ENCODE measurements around the gene SEC23IP.

The SEC23IP gene

GRCh38 chr10:119893074-119893473 is 544 bp downstream of the SEC23IP start:
- Histone ChIP-seq H3K36me3 (replicated peaks; ENCODE audit: insufficient read depth, low read length) (no peaks in the 10 kb centered on the region), H3K79me2 (ENCODE audit: low read length) (peaks cover 55% of the 10 kb centered on the region), H3K9me2 (replicated peaks; ENCODE audit: insufficient read depth, low read length) (no peaks in the 10 kb centered on the region), H2AFZ (ENCODE audit: low read length) (peak overlapping the region; percentile 95), H3K4me2 (ENCODE audit: low read depth, low read length) (peak overlapping the region; percentile 99), H3K9ac (ENCODE audit: low read length) (peak overlapping the region; percentile 90), H4K20me1 (ENCODE audit: insufficient read depth, low read length) (no peaks in the 10 kb centered on the region), H3K27ac (ENCODE audit: low read length) (peak overlapping the region; percentile 13; the same call in 1 of the 2 replicates), H3F3A (ENCODE audit: insufficient read depth, low read length) (no peaks in the 10 kb centered on the region), H3K4me3 (ENCODE audit: low read length) (peak overlapping the region; percentile 99), H3K27me3 (replicated peaks; ENCODE audit: insufficient read depth, low read length) (no peaks in the 10 kb centered on the region), H3K4me1 (ENCODE audit: low read length) (peaks cover 3% of the 10 kb centered on the region; the same call in 1 of the 2 replicates), H3K9me3 (replicated peaks; ENCODE audit: insufficient read depth, low read length) (no peaks in the 10 kb centered on the region)
- DNase-seq: no peak
- TF ChIP-seq, protein P1, sequence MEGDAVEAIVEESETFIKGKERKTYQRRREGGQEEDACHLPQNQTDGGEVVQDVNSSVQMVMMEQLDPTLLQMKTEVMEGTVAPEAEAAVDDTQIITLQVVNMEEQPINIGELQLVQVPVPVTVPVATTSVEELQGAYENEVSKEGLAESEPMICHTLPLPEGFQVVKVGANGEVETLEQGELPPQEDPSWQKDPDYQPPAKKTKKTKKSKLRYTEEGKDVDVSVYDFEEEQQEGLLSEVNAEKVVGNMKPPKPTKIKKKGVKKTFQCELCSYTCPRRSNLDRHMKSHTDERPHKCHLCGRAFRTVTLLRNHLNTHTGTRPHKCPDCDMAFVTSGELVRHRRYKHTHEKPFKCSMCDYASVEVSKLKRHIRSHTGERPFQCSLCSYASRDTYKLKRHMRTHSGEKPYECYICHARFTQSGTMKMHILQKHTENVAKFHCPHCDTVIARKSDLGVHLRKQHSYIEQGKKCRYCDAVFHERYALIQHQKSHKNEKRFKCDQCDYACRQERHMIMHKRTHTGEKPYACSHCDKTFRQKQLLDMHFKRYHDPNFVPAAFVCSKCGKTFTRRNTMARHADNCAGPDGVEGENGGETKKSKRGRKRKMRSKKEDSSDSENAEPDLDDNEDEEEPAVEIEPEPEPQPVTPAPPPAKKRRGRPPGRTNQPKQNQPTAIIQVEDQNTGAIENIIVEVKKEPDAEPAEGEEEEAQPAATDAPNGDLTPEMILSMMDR (IDR thresholded peaks at IDR 0.05; ENCODE audit: low read length): no peak
- TF ChIP-seq EZH2 (optimal IDR thresholded peaks at IDR 0.05; ENCODE audit: low read depth, low read length): no peak
- no peak for TF ChIP-seq EZH2phosphoT487 (IDR thresholded peaks at IDR 0.05; ENCODE audit: low read length)

DNA sequence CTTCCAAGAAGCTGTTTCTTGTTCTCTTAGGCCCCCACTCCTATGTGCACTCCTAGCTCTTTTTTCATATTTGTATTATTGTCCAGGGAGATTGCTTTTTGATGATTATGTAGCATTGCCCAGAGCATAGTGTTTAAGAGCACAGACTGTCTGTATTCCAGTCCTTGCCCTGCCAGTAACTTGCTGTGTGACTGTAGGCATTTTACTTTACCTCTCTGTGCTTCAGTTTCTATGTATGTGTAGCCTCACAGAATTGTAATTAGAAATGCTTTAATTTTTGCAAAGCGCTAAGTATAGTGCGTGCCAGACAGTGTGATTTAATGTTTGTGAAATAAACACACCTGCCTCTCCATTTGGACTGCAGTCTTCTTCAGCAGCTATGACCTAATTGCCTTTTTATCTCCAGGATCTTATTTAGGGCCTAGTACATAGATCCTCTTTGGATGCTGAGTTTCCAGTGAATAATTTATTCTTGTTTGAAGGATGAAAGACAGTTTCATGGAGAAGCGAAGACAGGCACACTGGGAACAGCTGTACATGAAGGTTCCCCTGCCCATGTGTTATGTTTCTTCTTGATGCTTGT is 1.4 kb downstream of the SEC23IP start:
- H3K4me3 ChIP-seq (ENCODE audit: low read length): no peak overlapping the region
- H2AFZ ChIP-seq (ENCODE audit: low read length): no peak overlapping the region
- H3K9me3 ChIP-seq (replicated peaks; ENCODE audit: insufficient read depth, low read length): no peaks in the 10 kb centered on the region
- H3K79me2 ChIP-seq (ENCODE audit: low read length): peaks cover 63% of the 10 kb centered on the region
- no peaks in the 10 kb centered on the region for H3F3A ChIP-seq (ENCODE audit: insufficient read depth, low read length)
- H3K27me3 ChIP-seq (replicated peaks; ENCODE audit: insufficient read depth, low read length): no peaks in the 10 kb centered on the region
- peaks cover 3% of the 10 kb centered on the region; the same call in 1 of the 2 replicates for H3K4me1 ChIP-seq (ENCODE audit: low read length)
- H3K9ac ChIP-seq (ENCODE audit: low read length): no peak overlapping the region
- H3K9me2 ChIP-seq (replicated peaks; ENCODE audit: insufficient read depth, low read length): no peaks in the 10 kb centered on the region
- no peak for TF ChIP-seq EZH2 (optimal IDR thresholded peaks at IDR 0.05; ENCODE audit: low read depth, low read length)
- H4K20me1 ChIP-seq (ENCODE audit: insufficient read depth, low read length): no peaks in the 10 kb centered on the region
- no peak for DNase-seq
- H3K4me2 ChIP-seq (ENCODE audit: low read depth, low read length): peak overlapping the region; percentile 99; the same call in 1 of the 2 replicates
- H3K36me3 ChIP-seq (replicated peaks; ENCODE audit: insufficient read depth, low read length): no peaks in the 10 kb centered on the region
- H3K27ac ChIP-seq (ENCODE audit: low read length): no peak overlapping the region

- Histone ChIP-seq H3K9me3 (replicated peaks; ENCODE audit: insufficient read depth, low read length) (no peaks in the 10 kb centered on the region), H3K79me2 (ENCODE audit: low read length) (peaks cover 83% of the 10 kb centered on the region), H4K20me1 (ENCODE audit: insufficient read depth, low read length) (no peaks in the 10 kb centered on the region), H3K4me3 (ENCODE audit: low read length) (no peak overlapping the region), H3K4me2 (ENCODE audit: low read depth, low read length) (no peak overlapping the region), H3F3A (ENCODE audit: insufficient read depth, low read length) (no peaks in the 10 kb centered on the region), H3K36me3 (replicated peaks; ENCODE audit: insufficient read depth, low read length) (no peaks in the 10 kb centered on the region), H3K27ac (ENCODE audit: low read length) (no peak overlapping the region), H3K9me2 (replicated peaks; ENCODE audit: insufficient read depth, low read length) (no peaks in the 10 kb centered on the region), H3K27me3 (replicated peaks; ENCODE audit: insufficient read depth, low read length) (no peaks in the 10 kb centered on the region), H2AFZ (ENCODE audit: low read length) (no peak overlapping the region), H3K4me1 (ENCODE audit: low read length) (peaks cover 3% of the 10 kb centered on the region; the same call in 1 of the 2 replicates), H3K9ac (ENCODE audit: low read length) (no peak overlapping the region)
- TF ChIP-seq, protein P1 (IDR thresholded peaks at IDR 0.05; ENCODE audit: low read length): no peak
- TF ChIP-seq EZH2phosphoT487 (IDR thresholded peaks at IDR 0.05; ENCODE audit: low read length) (no peak), EZH2 (optimal IDR thresholded peaks at IDR 0.05; ENCODE audit: low read depth, low read length) (no peak)
- no peak for DNase-seq
Observed at GRCh38 chr10:119896061-119896655, 3.6 kb downstream of the SEC23IP start.

Measured in MM.1S (cell line).